Thoracic aorta (tissue), 2 donors: ENCODE measurements around the gene TP53I13. TPM values are rescaled to one million over a fixed set of nuclear protein-coding genes. Genes with fewer than 3 reads are reported as not detected.

Experiments used
- ATAC-seq: fragments of 150-250 bp; one replicate; pipeline ENCODE4 v1.8.0; 2017; ENCODE audit warnings: low read depth; ENCODE audit not compliant: insufficient number of reproducible peaks, low FRiP score
- DNase-seq: peaks from one replicate; pipeline ENCODE4 v3.0.0-alpha.2; 2020; ENCODE audit warnings: low spot score
- H3K27ac ChIP-seq, 2 donors: fragments of 200-600 bp; sonication (generic); 1 replicate in 1 of 2; 2 replicates in 1 of 2; pipeline ENCODE4 v1.5.1; 2016; ENCODE audit warnings: mild to moderate bottlenecking in 2 of 2, moderate library complexity in 2 of 2
- H3K27me3 ChIP-seq: fragments of 200-600 bp; sonication (generic); replicated peaks from 2 replicates; pipeline ENCODE4 v1.6.0; 2016; ENCODE audit warnings: mild to moderate bottlenecking; ENCODE audit not compliant: insufficient read depth
- H3K36me3 ChIP-seq: fragments of 200-600 bp; sonication (generic); one replicate; pipeline ENCODE4 v1.5.1; 2016
- H3K4me1 ChIP-seq, 2 donors: fragments of 200-600 bp; sonication (generic); 1 replicate in 1 of 2; 2 replicates in 1 of 2; pipeline versions ENCODE4 v1.5.1 to v1.6.0; 2016; ENCODE audit warnings: low read depth in 2 of 2, mild to moderate bottlenecking in 1 of 2; ENCODE audit not compliant: control insufficient read depth in 1 of 2
- H3K4me3 ChIP-seq: fragments of 200-600 bp; sonication (generic); 2 replicates; pipeline ENCODE4 v1.5.1; 2016; ENCODE audit warnings: mild to moderate bottlenecking
- H3K9me3 ChIP-seq: fragments of 200-600 bp; sonication (generic); 2 replicates; pipeline ENCODE4 v1.5.1; 2016
- total RNA-seq, 2 donors: library from RNA; depleted of rRNA; stranded (reverse); fragments of >200 nt; gene quantifications; one replicate each; pipeline versions ENCODE4 v1.1.0 to v1.2.3, GENCODE V29; 2016
- TF ChIP-seq, protein P1 (sequence below): fragments of 200-600 bp; sonication (generic); IDR thresholded peaks from one replicate; pipeline ENCODE4 v1.5.1; 2019; ENCODE audit warnings: antibody characterized with exemption

The TP53I13 gene
- total RNA-seq, 2 donors from 2014 or later = 54.4 to 92.6 TPM

DNA sequence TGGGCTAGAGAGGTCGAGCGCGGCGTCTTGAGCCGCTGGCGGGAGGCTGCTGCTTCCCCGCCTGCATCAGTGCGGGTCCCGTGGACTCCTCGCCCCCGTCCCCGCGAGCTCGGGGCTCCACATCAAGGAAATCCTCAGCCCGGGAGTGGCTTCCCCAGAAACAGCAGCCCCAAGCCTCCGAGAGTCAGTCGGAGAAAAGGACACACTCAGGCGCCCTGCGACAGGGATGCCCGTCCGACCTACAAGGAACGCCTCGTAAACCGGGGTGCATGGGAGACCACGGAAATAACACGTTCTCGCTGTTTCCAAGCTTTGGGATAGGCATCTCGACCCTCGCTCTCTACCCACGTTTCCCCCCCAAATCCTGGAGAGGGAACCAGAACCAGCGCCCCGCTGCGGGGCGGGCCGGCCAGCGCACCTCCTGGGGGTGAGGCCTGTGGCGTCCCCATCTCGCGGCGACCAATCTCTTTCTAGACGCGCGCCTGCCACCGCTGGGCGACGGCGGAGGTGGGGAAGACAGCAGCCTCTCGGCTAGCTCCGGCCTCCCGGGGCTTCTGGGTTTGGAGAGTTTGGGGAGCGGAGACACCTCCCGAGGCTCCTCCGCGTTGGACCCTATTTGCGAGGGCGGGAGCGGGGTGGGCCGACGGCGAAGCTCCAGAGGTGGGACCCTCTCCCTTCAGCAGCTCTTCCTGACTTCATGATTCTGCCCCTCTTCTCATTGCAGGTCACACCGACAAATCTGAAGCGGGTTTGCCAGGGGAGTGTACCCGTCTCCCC, 759 bp upstream of the TP53I13 start:
- H3K27ac ChIP-seq = peak overlapping the region; percentile 75 to 93
- H3K36me3 ChIP-seq = no peaks in the 10 kb centered on the region
- peaks cover 9 to 47% of the 10 kb centered on the region in 2 donors for H3K4me1 ChIP-seq
- H3K4me3 ChIP-seq = peak overlapping the region; percentile 92
- no peaks in the 10 kb centered on the region for H3K9me3 ChIP-seq
- TF ChIP-seq, protein P1, sequence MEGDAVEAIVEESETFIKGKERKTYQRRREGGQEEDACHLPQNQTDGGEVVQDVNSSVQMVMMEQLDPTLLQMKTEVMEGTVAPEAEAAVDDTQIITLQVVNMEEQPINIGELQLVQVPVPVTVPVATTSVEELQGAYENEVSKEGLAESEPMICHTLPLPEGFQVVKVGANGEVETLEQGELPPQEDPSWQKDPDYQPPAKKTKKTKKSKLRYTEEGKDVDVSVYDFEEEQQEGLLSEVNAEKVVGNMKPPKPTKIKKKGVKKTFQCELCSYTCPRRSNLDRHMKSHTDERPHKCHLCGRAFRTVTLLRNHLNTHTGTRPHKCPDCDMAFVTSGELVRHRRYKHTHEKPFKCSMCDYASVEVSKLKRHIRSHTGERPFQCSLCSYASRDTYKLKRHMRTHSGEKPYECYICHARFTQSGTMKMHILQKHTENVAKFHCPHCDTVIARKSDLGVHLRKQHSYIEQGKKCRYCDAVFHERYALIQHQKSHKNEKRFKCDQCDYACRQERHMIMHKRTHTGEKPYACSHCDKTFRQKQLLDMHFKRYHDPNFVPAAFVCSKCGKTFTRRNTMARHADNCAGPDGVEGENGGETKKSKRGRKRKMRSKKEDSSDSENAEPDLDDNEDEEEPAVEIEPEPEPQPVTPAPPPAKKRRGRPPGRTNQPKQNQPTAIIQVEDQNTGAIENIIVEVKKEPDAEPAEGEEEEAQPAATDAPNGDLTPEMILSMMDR = peak; percentile 49
- ATAC-seq (no peak), DNase-seq (no peak)
- no peaks in the 10 kb centered on the region for H3K27me3 ChIP-seq

- H3K27ac ChIP-seq = peak overlapping the region; percentile 82 to 93
- DNase-seq = no peak
- no peaks in the 10 kb centered on the region for H3K27me3 ChIP-seq
- no peaks in the 10 kb centered on the region for H3K9me3 ChIP-seq
- TF ChIP-seq, protein P1 = no peak
- H3K4me1 ChIP-seq = peaks cover 9 to 54% of the 10 kb centered on the region in 2 donors
- H3K36me3 ChIP-seq = peaks cover 6% of the 10 kb centered on the region
- H3K4me3 ChIP-seq = peak overlapping the region; percentile 92
- ATAC-seq = no peak
These were observed 897 bp downstream of the TP53I13 start for GRCh38 chr17:29569245-29569950.

- H3K27ac ChIP-seq = no peak overlapping the region
- H3K4me1 ChIP-seq = peaks cover 9 to 53% of the 10 kb centered on the region in 2 donors
- ATAC-seq (no peak), DNase-seq (no peak)
- H3K27me3 ChIP-seq = no peaks in the 10 kb centered on the region
- no peak overlapping the region for H3K4me3 ChIP-seq
- H3K9me3 ChIP-seq = no peaks in the 10 kb centered on the region
- TF ChIP-seq, protein P1 = no peak
- H3K36me3 ChIP-seq = peaks cover 17% of the 10 kb centered on the region
These were observed 2.0 kb downstream of the TP53I13 start for GRCh38 chr17:29570521-29570920.

- Histone ChIP-seq H3K27me3 (no peaks in the 10 kb centered on the region), H3K36me3 (peaks cover 26% of the 10 kb centered on the region), H3K4me1 (peaks cover 9 to 43% of the 10 kb centered on the region in 2 donors), H3K9me3 (no peaks in the 10 kb centered on the region), H3K27ac (no peak overlapping the region), H3K4me3 (no peak overlapping the region)
- TF ChIP-seq, protein P1 = no peak
- DNase-seq = no peak
- ATAC-seq = no peak
These were observed 3.0 kb downstream of the TP53I13 start for GRCh38 chr17:29571486-29571882.

DNA sequence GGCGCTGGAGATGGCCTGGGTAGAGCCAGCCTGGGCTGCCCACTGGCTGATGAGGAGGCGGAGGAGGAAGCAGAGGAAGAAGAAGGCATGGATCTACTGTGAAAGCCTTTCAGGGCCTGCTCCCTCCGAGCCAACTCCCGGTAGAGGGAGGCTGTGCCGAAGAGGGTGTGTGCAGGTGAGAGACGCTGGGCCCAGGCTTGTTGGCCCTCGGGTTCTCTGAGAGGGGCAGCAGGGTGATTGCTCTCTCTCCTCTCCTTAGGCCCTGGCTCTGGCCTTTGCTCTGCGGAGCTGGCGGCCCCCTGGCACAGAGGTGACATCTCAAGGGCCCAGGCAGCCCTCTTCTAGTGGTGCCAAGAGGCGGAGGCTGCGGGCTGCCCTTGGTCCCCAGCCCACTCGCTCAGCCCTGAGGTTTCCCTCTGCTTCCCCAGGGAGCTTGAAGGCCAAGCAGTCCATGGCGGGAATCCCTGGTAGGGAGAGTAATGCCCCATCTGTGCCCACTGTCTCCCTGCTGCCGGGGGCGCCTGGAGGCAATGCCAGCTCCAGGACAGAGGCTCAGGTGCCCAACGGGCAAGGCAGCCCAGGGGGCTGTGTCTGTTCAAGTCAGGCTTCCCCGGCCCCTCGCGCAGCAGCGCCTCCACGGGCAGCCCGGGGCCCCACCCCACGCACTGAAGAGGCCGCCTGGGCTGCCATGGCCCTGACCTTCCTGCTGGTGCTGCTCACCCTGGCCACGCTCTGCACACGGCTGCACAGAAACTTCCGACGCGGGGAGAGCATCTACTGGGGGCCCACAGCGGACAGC, 3.6 kb downstream of the TP53I13 start:
- no peaks in the 10 kb centered on the region for H3K27me3 ChIP-seq
- no peak for DNase-seq
- H3K4me1 ChIP-seq = peaks cover 9 to 44% of the 10 kb centered on the region in 2 donors
- TF ChIP-seq, protein P1 = no peak
- H3K27ac ChIP-seq = peak overlapping the region; percentile 15 to 17
- no peaks in the 10 kb centered on the region for H3K9me3 ChIP-seq
- peaks cover 28% of the 10 kb centered on the region for H3K36me3 ChIP-seq
- peak overlapping the region; percentile 70 for H3K4me3 ChIP-seq
- ATAC-seq = no peak
